GM12873 (cell line): ENCODE measurements around the gene SMOC2.

Source experiments
- CTCF ChIP-seq: IDR thresholded peaks from 2 replicates; pipeline ENCODE4 v1.5.1; 2012; ENCODE audit warnings: low read depth, mild to moderate bottlenecking, moderate library complexity, low read length, control low read depth; ENCODE audit not compliant: insufficient read depth; ENCODE audit errors: missing control alignments

SMOC2 gene

GRCh38 chr6:168403370-168404005, 37.5 kb upstream of the SMOC2 start:
- no peak for TF ChIP-seq CTCF

GRCh38 chr6:168404560-168404959, 36.4 kb upstream of the SMOC2 start:
- no peak for TF ChIP-seq CTCF

GRCh38 chr6:168407842-168408241, 33.1 kb upstream of the SMOC2 start:
- no peak for TF ChIP-seq CTCF

- TF ChIP-seq CTCF, result no peak
Measured at GRCh38 chr6:168408504-168409136, 32.4 kb upstream of the SMOC2 start.

- TF ChIP-seq CTCF, result no peak
Measured at GRCh38 chr6:168410035-168410434, 30.9 kb upstream of the SMOC2 start.

- TF ChIP-seq CTCF, result no peak
Measured at GRCh38 chr6:168410554-168411011, 30.4 kb upstream of the SMOC2 start.

GRCh38 chr6:168411130-168411529, 29.9 kb upstream of the SMOC2 start:
- TF ChIP-seq CTCF, result no peak
